CD4-positive, alpha-beta T cell treated with Interleukin-4 for 4 hours (primary cell): ENCODE results near the gene WBP2NL.
A peak's percentile ranks its signal among the peaks of the same experiment; 100 is the strongest.

Experiments
- DNase-seq: peaks from one replicate; pipeline ENCODE4 v3.0.0-alpha.2; 2020

WBP2NL gene

DNA sequence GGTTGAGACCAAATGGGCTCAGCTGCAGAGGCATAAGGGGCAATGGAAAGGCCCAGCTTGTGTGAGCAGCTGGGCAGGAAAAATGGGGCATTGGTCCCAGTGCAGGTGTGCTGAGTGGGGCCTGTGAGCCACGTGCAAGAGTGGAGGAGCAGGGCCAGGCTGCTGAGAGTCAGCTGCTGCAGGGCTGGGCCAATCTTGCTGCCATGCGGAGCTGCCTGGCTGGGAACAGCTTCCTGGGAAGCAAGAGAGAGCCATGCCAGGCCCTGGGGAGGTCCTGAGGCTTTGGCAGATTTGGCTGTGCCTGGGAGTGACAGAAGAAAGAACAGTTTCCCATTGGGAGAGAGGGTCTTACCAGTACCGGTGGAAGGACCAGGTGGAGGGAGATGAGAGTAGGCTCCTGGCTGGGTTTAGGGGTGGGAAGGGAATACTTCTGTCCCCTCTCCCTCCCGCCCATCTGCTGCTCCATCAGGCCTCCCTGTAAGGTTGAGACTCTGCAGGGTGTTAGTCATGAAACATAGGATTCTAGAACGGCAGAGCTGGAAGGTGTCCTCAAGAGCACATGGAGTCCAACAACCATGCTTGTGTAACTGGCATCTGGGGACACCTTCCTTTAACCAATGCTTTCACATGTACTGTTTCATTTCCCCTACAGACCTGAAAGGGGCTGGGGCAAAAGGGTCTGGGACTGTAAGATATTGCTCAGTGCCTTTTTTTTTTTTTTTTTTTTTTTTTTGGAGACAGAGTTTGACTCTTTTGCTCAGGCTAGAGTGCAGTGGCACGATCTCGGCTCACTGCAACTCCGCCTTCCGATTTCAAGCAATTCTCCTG lies 19.0 kb upstream of the WBP2NL start:
- DNase-seq, result no peak

DNA sequence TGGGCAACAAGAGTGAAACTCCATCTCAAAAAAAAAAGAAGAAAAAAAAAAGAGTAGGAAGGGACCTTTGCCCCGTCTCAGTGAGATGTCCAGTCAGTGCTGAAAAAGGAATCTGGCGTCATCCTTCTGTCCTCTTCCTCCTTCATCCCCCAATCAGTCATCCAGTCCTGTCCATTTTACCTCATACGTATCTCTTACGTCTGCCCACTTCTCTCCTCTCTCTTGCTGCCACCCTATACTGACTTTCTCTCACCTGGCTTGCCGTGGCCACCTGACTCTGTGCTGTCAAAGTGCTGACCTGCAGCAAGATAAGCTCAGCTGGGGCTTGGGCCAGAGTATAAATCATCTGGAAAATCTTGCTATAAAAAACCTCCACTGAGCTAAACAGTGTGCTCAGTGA lies 15.7 kb upstream of the WBP2NL start:
- no peak for DNase-seq

DNA sequence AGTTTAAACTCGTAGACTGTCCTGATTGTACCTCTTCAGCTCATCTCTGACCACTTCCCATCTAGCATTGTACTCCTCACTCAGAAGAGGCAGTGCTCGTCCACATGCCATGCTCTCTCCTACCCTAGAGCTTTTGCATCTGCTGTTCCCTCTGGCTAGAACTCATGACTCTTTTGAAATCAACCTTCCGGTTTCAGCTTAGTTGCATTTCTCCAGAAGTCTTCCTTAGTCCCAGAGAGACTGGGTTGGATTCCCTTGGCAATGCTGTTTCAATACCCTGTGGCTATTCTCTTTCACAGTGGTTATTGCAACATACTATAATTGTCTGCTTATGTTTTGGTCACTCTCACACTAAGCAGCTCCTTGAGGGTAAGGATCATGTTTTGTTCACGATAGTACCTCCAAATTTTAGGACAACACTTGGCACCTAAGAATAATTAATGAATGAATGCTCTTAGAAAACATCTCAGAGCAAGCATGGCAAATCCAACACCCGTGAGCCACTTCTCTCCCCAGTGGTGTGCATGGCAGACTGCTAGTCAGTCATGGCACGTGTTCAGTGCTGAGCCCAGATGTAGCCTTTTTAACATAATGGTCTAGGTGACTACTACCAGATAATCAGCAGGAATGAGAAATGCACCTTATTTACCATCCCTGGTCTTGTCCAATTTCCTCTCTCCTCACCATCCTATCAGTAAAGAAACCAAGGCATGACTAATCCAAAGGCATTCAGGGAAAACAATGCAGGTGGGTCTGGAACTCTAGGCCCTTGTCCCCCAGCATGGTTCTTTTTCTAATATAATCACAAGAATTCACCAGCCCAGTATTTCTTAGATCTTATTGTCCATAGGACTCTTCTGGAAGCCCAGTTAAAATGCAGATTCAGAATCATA lies 14.8 kb upstream of the WBP2NL start:
- DNase-seq, result no peak

DNA sequence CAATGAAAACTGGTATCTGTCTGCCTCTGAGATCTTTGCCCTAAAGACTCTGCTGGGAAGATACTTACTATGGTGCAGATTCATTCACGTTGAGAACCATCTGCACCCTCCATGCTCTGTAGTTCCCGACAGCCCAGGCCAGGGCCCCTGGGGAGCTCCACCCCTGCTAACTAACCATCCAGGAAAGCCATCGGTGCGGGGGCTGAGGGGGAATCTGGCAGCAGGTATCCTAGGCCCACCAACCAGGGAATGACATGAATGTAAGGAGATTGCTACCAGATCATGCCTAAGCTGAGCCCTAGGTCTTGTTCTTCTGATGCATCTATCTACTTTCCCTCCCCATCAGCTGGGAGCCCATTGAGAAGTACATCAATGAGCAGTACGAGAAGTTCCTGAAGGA lies 11.3 kb upstream of the WBP2NL start:
- no peak for DNase-seq

DNA sequence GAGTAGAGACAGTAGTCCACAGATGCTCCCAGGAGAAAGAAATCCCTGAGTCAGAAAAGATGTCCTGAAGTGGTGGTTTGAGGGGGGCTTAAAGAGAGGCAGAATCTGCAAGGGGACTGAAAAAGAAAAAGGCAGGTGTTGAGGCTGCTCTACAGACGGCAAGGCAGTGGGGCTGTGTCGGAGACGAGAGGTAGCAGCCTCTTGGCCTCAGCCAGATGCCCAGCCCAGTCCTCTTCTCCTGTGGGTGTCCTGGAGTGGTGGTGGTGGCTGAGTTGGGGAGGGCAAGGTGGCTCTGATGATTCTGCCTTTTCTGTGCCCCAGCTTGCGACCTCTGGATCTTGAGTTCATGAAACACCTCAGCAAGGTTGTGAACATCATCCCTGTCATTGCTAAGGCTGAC lies 9.3 kb upstream of the WBP2NL start:
- DNase-seq, result no peak

DNA sequence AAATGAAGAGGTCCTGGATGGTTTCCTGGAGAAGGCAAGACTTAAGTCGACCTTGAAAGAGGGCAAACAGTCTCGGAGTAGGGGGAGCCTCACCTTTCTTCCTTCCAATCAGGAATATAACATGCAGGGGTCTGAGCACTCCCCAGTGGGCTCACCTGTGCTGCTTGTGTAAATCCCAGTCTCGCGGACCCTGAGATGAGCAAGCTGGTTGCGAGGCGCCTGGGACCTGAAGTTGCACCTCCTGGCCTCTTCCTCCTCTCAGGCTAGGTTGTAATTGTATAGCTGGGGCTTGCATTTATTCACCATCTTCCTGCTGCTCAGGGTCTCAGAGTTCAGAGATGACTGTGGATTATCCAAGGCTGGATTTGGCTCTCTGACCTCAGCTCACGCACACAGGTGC lies 7.5 kb upstream of the WBP2NL start:
- no peak for DNase-seq

DNA sequence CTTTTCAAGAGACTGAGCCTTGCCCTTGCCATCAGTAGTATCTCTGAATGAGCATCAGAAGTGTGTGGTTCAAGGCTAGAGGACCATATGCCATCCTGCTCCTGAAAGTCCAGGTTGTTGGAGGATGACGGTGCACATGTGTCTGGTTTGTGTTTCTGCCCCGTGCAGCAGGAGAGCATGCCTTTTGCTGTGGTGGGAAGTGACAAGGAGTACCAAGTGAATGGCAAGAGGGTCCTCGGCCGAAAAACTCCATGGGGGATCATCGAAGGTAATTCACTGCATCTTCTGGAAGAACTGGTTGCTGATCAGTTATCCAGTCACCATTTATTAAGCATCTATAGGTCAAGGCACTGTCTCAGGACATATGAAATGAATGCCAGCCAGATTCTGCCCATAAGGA lies 6.1 kb upstream of the WBP2NL start:
- DNase-seq, result no peak

DNA sequence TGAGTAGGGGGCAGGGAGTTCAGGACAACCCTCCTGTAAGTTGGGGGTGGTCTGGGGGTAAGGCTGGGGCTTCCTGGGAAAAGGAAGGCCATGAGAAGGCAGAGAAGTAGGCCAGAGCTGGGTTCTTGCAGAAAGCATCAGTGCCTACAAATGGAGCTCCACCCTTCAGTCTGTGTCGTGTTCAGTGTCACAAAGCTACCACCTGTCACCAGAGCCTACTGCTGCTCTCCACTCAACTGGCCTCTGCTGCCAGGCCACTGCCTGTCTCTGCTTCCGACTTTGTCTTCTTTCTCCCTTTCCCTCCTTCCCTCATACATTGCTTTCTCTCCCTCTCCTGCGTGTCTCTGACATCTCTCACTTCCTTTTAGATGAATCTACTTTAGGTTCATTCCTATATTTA lies 3.4 kb upstream of the WBP2NL start:
- DNase-seq, result no peak

DNA sequence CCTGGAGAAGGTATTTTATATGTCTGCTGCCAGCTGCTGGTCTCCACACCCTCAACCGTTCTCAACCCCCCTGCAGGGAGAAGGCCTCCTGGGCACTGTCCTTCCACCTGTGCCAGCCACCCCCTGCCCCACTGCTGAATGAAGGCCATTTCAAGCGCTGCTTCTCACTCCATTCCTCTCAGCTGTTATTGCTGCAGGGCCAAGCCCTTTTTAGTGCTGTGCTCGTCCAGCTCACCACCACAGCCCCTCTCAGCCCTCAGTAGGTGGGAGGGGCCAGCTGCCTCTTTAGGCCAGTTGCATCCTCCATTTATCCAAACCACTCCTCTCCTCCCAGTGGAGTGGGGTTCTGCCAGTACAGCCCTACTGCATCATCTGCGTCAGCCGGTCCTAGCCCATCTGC lies 1.8 kb upstream of the WBP2NL start:
- no peak for DNase-seq

DNA sequence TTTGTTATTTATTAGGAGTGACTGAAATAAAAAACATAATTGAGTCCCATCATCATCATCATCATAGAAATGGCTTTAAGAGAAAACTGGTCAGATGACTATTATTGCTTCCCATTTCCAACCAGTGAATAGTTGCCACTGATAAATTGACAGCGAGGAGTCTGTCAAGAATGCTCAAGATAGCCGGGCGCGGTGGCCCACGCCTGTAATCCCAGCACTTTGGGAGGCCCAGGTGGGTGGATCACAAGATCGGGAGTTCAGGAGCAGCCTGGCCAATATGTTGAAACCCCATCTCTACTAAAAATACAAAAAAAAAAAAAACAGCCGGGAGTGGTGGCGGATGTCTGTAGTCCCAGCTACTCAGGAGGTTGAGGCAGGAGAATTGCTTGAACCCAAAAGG lies 1.9 kb downstream of the WBP2NL start:
- no peak for DNase-seq

DNA sequence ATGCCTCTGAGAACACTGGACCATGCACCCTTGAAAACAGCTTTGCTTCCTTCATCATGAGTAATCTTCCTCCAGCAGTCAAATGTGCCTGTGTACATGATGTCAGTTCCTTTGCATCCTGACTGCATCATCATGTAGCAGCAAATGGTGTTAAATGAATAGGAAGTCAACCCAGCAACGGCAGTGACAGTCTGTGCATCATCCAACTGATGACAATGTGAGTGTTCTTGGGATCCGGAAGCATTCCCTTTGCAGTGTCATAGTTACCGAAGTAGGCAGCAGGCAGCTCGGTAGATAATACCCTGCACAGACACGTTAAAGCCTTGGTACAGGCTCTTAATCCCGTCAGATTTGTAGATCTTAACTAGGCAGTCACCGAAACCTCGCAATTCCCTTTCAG lies 2.5 kb downstream of the WBP2NL start:
- DNase-seq, result no peak

DNA sequence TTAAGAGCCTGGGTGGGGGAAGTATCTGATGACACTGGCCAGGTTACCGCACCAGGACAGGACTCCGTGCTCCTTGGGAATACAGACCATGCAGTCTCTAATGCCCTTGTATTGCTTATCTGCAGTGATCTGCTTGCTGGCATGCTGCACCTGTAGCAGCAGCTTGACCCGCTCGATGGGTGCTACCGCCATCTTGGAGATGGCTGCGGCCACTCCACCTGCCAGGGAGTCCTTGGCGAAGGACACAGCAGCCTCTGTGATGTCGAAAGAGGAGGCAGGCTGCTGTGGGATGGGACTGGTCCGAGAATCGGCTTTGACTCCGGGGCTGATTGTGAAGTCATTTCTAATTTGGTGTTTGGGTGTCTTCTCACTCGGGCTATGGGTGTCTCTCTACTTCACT lies 3.1 kb downstream of the WBP2NL start:
- DNase-seq, result no peak

DNA sequence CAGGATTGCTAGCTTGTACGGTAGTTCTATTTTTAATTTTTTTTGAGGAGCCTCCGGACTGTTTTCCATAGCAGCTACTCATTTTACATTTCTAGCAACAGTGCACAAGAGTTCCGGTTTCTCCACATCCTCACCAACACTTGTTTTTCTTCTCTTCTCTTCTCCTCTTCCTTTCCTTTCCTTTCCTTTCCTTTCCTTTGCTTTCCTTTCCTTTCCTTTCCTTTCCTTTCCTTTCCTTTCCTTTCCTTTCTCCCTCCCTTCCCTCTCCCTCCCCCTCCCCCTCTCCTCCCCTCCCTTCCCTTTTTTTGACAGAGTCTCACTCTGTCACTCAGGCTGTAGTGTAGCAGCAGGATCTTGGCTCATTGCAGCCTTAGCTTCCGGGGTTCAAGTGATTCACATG lies 9.3 kb downstream of the WBP2NL start:
- no peak for DNase-seq

DNA sequence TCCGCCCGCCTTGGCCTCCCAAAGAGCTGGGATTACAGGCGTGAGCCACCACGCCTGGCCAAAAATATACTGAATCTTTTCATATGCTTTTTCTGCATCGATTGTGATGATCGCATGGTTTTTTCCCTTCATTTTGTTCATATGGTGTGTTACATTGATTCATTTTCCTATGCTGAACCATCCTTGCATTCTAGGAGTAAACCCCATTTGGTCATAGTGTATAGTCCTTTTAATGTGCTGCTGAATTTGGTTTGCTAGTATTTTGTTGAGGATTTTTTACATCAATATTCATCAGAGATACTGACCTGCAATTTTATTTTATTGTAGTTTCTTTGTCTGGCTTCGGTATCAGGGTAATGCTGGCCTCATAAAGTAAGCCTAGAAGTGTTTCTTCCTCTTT lies 12.2 kb downstream of the WBP2NL start:
- DNase-seq, result no peak

DNA sequence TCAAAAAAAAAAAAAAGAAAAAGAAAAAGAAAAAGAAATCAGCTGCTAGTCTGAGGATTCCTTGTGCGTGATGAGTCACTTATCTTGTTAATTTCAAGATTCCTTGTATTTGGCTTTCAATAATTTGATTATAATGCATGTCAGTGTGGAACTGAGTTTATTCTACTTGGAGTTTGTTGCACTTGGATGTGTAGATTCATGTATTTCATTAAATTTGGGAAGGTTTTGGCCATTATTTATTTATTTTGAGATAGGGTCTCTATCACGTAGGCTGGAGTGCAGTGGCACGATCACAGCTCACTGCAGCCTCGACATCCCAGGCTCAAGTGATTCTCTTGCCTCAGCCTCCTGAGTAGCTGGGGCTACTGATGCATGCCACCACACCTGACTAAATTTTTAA lies 14.8 kb downstream of the WBP2NL start:
- DNase-seq, result no peak

DNA sequence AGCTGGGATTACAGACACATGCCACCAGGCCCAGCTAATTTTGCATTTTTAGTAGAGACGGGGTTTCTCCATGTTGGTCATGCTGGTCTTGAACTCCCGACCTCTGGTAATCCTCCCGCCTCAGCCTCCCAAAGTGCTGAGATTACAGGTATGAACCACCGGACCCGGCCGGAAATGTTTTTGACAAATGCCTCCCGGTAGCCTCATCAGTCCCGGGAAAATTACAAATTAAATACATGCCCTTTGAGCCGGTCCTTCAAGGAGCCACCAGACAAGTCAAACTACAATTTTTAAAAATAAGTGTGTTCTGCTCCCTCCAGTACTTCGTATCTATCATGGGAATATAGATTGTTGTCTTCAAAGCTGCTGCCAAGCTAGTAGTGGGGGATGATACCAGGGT lies 17.5 kb downstream of the WBP2NL start:
- DNase-seq, result no peak

DNA sequence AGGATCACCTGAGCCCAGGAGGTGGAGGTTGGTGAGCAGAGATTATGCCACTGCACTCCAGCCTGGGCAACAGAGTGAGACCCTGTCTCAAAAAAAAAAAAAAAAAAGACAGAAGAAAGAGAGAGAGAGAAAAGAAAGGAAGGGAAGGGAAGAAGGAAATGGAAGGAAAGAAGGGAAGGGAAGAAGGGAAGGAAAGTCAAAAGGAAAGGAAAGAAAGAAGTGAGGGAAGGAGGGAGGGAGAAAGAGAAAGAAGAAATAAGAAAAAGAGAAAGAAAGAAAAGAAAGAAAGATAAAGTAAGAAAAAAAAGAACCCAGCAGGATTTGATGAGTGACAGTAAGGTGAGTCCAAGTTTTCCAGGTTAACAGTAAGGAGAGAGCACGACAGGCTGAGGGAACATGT lies 19.6 kb downstream of the WBP2NL start:
- no peak for DNase-seq

DNA sequence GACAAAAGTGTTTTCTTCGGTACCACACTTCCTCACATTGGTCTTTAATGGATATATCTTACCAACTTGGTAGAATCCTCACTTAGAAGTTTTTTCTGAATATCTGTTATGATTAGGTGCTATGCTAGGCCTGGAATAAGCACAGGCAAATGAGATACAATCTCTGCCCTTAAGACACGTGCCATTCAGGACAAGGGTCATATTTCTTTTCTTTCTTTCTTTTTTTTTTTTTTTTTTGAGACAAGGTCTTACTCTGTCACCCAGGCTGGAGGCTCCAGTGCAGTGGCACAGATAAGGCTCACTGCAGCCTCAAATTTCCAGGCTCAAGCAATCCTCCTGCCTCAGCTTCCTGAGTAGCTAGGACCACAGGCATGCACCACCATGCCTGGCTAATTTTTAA lies 23.0 kb downstream of the WBP2NL start:
- DNase-seq, result no peak

DNA sequence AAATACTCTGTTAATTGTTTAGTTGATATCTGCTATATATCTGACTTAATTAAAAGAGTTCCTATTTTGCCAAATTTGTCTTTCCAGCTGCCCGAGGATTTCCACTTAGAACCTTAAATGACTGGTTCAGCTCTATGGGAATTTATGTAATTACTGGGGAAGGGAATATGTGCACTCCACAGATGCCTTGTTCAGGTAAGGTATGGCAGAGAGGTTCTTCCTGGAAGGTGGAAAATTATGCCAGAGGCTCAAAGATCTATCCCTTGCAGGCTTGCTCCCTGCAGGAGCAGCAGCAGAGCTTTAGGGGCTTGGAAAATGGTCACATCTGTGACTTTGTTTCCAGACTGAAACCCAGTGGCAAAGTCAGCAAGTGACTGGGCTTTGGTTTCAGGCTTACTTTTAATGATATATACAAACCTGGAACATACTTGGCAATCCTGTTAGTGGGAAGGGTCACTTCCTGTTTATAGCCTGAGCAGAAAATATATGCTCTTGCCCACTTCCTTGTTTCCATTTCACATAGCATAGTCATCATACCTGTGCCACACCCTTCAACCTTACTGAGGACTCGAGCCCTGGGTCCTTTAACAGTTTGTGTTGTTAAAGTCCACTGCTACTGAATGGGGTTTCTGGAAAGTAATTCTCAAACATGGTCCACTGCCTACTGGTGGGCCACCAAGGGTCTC lies 23.7 kb downstream of the WBP2NL start:
- peak; percentile 10 for DNase-seq

DNA sequence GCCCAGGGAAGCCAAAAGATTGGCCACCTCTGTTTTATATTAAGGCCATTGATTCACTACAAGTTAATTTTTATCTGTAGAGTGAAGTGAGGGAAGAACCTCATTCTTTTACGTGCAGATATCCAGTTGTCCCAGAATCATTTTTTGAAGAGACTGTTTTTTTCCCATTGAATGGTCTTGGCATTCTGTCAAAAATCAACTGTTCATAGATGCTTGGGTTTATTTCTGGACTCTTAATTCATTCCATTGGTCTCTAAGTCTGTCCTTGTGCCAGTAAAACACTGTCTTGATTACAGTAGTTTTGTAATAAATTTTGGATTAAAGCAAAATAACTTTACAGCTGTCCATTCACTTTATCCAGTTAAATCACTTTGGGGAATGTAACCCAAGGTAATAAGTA lies 26.8 kb downstream of the WBP2NL start:
- DNase-seq, result no peak

DNA sequence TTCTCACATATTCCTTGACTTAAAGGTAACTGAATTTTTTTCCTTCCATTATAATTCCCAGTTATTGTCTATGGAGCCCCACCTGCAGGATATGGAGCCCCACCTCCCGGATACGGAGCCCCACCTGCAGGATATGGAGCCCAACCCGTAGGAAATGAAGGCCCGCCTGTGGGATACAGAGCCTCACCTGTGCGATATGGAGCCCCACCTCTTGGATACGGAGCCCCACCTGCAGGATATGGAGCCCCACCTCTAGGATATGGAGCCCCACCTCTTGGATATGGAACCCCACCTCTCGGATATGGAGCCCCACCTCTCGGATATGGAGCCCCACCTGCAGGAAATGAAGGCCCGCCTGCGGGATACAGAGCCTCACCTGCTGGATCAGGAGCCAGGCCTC lies 28.1 kb downstream of the WBP2NL start:
- no peak for DNase-seq

DNA sequence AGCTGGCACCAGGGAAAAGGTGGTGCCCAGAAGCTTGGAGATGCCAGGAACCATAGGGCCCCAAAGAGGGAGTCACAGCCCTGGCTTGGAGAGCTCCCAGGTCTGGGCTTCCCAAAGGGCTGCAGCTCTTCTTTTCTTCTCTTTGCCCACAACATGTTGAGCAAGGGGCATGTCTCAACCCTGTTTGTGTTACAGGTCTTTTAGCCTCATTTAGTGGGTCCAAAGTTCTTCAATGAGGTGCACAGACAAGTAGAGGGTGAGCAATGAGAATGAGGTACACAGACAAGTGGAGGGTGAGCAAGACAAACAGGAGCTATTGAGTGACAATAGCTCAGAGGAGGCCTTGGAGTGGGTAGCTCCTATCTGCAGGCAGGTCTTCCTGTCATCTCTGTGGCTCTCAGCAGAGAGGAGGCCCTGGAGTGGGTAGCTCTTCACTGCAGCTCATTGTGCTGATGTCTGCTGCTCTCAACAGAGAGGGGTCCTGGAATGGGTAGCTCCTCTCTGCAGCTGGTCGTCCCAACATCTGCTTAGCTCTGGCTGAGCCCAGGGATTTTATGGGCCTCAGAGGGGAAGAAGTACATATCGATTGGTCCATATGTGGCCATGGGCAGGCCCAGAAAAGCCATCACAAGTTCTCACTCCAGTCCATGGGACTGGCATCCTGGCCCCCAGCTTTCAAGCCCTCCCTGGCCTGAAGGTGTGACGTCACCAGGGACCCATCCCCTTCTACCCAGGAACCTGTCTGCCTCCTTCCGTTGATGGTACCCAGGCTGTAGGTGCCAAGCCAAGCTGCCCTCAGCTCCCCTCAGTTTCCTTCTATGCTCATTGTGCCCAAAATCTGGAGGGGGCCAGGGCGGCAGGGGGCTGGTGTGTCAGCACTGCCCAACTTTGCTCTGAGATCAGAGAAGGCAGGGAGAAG lies 34.9 kb downstream of the WBP2NL start:
- no peak for DNase-seq

DNA sequence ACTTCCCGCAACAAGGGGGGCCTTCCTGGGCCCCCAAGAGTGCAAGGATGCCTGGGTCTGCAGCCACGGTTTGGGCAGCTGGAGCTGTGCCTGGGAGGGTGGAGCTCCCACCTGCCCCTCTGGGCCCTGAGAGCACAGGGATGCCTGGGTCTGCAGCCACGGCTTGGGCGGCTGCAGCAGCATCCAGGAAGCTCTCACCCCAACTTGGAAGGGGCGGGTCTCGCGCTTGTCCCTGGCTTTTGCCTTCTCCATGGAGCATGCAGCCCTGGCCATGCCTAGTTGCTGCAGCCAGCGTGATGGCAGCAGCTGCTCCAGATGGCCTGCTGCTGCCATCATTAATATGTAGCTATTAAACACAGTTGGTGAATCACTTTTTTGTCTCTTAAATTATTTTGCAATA lies 36.7 kb downstream of the WBP2NL start:
- no peak for DNase-seq
